Lung (tissue), 12 donors: Measurements from ENCODE around the gene PTP4A2. TPM values are rescaled to one million over a fixed set of nuclear protein-coding genes. Genes with fewer than 3 reads are reported as not detected.
A peak's percentile ranks its signal among the peaks of the same experiment; 100 is the strongest.

Experiments used
- ATAC-seq: fragments of 200-7000 bp; cut with Tn5 transposase; one replicate; pipeline ENCODE4 v1.9.1; 2020; ENCODE audit warnings: moderate number of reproducible peaks; ENCODE audit not compliant: insufficient read depth, low FRiP score
- DNase-seq, 3 donors: peaks; one replicate each; pipeline ENCODE4 v3.0.0-alpha.2; 2013 to 2017
- H3K27ac ChIP-seq, 2 donors: one replicate each; pipeline ENCODE4 v1.5.1; 2013; ENCODE audit warnings: mild to moderate bottlenecking in 2 of 2, moderate library complexity in 2 of 2, control low read depth in 1 of 2, inconsistent platforms in 1 of 2, low read depth in 1 of 2, low read length in 1 of 2
- H3K27me3 ChIP-seq, 3 donors: one replicate each; pipeline ENCODE4 v1.5.1; 2013; ENCODE audit warnings: low read length in 2 of 3; ENCODE audit not compliant: control insufficient read depth in 3 of 3, insufficient read depth in 3 of 3
- H3K36me3 ChIP-seq, 4 donors: one replicate each; pipeline ENCODE4 v1.5.1; 2013; ENCODE audit warnings: low read length in 4 of 4, mild to moderate bottlenecking in 1 of 4, moderate library complexity in 1 of 4; ENCODE audit not compliant: control insufficient read depth in 4 of 4, insufficient read depth in 4 of 4
- H3K4me1 ChIP-seq, 5 donors: one replicate each; pipeline ENCODE4 v1.5.1; 2013; ENCODE audit warnings: low read length in 5 of 5, mild to moderate bottlenecking in 2 of 5, moderate library complexity in 1 of 5; ENCODE audit not compliant: control insufficient read depth in 5 of 5, insufficient read depth in 5 of 5
- H3K4me3 ChIP-seq: one replicate; pipeline ENCODE4 v1.5.1; 2013; ENCODE audit warnings: mild to moderate bottlenecking, control low read depth, moderate library complexity
- H3K9ac ChIP-seq, 2 donors: one replicate each; pipeline ENCODE4 v1.5.1; 2013; ENCODE audit warnings: low read length in 2 of 2, control low read depth in 1 of 2; ENCODE audit not compliant: insufficient read depth in 1 of 2
- H3K9me3 ChIP-seq, 4 donors: one replicate each; pipeline ENCODE4 v1.5.1; 2013; ENCODE audit warnings: low read length in 3 of 4, mild to moderate bottlenecking in 1 of 4, moderate library complexity in 1 of 4; ENCODE audit not compliant: control insufficient read depth in 4 of 4, insufficient read depth in 3 of 4
- CTCF ChIP-seq: IDR thresholded peaks from 2 replicates; pipeline ENCODE4 v1.5.1; 2012; ENCODE audit warnings: mild to moderate bottlenecking; ENCODE audit errors: control extremely low read depth, extremely low read depth
- WGBS, 2 donors: extraction: QIAGEN DNeasy Blood & Tissue Kit; methylation state at CpG; one replicate each; pipeline ENCODE4 v1.1.7; 2013; 5-methylcytosine and 5-hydroxymethylcytosine counted together
- polyA plus RNA-seq, 2 donors: library from polyadenylated mRNA; stranded (reverse); fragments of 200-250 nt; gene quantifications; one replicate each; pipeline ENCODE4 v1.2.1, GENCODE V29; 2013
- total RNA-seq, 2 donors: library from RNA; depleted of rRNA in 1 of 2; stranded (reverse); fragments of >200 nt in 1 of 2; gene quantifications; one replicate each; pipeline ENCODE4 v1.2.1, GENCODE V29; 2014 to 2021
- donor health status: control.
- donor health status: control.
- donor health status: Bipolar disorder and iron deficiency.
- donor health status: healthy.
- donor health status: DM: yes; HTN: yes; CAD: no.

Gene PTP4A2
- total and polyA plus RNA-seq, 4 donors, result 90.4 to 274 (median 163) TPM

DNA sequence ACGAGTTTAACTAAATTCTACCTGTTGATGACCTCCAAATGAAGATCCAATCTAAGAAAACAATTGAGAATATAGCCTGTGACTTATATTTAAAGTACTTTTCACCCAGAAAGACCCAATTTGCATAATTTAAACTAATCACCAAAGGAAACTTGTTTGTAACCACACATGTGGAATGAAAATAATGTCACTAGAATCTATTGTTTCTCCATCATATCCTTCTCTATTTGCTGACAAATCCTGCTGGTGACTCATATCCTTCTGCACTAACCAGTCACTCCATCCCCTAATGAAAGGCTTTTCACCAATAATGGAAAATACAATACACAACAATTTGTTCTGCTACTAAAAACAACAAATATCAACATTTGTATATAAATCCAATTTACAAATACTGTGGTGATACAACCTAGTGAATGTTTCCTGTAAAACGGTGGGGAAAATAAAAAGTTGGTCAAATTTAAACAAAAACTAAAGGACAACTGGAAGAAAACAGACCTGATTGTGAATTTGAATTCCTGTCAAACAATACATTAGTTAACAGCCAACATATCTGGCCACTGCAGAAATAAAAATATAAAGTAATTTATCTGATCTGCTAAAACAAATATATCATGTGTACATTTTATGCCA lies 6.5 kb downstream of the PTP4A2 start:
- H3K9ac ChIP-seq, result no peak overlapping the region

DNA sequence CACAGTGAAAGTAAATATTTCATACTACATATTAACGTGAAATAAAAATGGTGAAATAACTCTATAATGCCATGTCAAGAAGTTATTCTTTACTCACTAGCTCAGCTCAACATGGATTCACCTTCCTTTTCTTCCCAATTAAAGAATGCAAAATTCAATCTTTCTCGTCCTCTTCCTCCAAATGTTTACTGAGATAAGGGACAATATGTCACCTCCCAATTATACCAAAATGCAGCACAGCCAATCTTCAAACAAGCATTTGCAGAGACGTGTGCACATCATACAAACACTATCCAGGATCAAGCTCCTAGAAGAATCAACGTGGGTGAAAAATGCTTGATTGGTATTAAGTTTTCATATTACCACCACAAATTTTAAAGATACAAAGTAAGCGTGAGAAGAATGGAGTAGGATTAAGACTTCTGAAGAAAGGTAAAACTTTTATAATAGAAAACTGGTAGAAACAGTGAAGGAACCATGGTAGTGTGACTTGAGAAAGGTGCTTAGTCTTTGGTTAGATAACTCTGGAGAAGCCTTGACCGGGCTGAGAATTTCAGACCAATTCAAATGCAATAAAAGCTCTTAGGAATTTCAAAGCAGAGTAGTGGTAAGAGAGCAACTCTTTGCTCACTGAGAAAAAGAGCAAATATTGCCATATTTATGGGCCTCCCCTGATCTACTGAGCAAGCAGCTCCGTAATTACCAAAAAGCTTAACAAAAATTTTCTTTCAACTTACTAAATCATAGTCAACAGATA lies 7.2 kb downstream of the PTP4A2 start:
- ATAC-seq, result no peak

More for the DNA sequence above, 6.5 kb downstream of the PTP4A2 start:
- 19 to 31% methylated on average over 2 of the region's 2 CpGs for WGBS, 2 donors
- TF ChIP-seq CTCF, result no peak
- H3K27ac ChIP-seq, result peak overlapping the region in 1 of 2 donors; percentile 45
- DNase-seq (no peak), ATAC-seq (no peak)
- peaks cover 11 to 52% (median 25%) of the 10 kb centered on the region in 5 donors for H3K4me1 ChIP-seq
- H3K36me3 ChIP-seq, result peaks cover 0 to 2% (median 0%) of the 10 kb centered on the region in 4 donors
- H3K9me3 ChIP-seq, result no peaks in the 10 kb centered on the region
- no peaks in the 10 kb centered on the region for H3K27me3 ChIP-seq
- no peak overlapping the region for H3K4me3 ChIP-seq

GRCh38 chr1:31927661-31927980 lies 10.5 kb downstream of the PTP4A2 start:
- ATAC-seq, result no peak
- H3K4me1 ChIP-seq, result peaks cover 9 to 46% (median 27%) of the 10 kb centered on the region in 5 donors
- 60 to 83% methylated on average over 3 of the region's 3 CpGs for WGBS, 2 donors
- DNase-seq, result no peak
- no peak overlapping the region for H3K27ac ChIP-seq
- no peaks in the 10 kb centered on the region for H3K27me3 ChIP-seq
- H3K9ac ChIP-seq, result no peak overlapping the region
- H3K4me3 ChIP-seq, result no peak overlapping the region
- peaks cover 0 to 2% (median 0%) of the 10 kb centered on the region in 4 donors for H3K36me3 ChIP-seq
- no peak for TF ChIP-seq CTCF
- no peaks in the 10 kb centered on the region for H3K9me3 ChIP-seq

More for the DNA sequence above, 7.2 kb downstream of the PTP4A2 start:
- DNase-seq, result no peak
- no peaks in the 10 kb centered on the region for H3K27me3 ChIP-seq
- no peak overlapping the region for H3K9ac ChIP-seq
- peaks cover 0 to 2% (median 0%) of the 10 kb centered on the region in 4 donors for H3K36me3 ChIP-seq
- H3K4me1 ChIP-seq, result peaks cover 11 to 50% (median 22%) of the 10 kb centered on the region in 5 donors
- H3K27ac ChIP-seq, result peak overlapping the region in 1 of 2 donors; percentile 45
- WGBS, 2 donors, result 42 to 61% methylated on average over 7 of the region's 7 CpGs
- no peak overlapping the region for H3K4me3 ChIP-seq
- H3K9me3 ChIP-seq, result no peaks in the 10 kb centered on the region
- no peak for TF ChIP-seq CTCF
